ENCODE measurements around the gene SLC47A2. TPM values are rescaled to one million over a fixed set of nuclear protein-coding genes. Genes with fewer than 3 reads are reported as not detected.

SLC47A2 gene
- total RNA-seq, 1 experiment from 2014 or later, result not detected

GRCh38 chr17:19708431-19709175 is 7.8 kb downstream of the SLC47A2 start:
- intact Hi-C loops (cut with micrococcal nuclease; ENCODE audit: unreplicated experiment), result no loop called here
- POLR2A ChIA-PET, result no interaction called here

GRCh38 chr17:19707728-19708221 is 8.6 kb downstream of the SLC47A2 start:
- DNase-seq (ENCODE audit: low read depth, low spot score) (no peak), ATAC-seq (no peak)
- ChIA-PET CTCF (no interaction called here), POLR2A (no interaction called here)
- in situ Hi-C loops (cut with HindIII; ENCODE audit: low pct_unique_long_range_greater_than_20kb, low sequenced_read_pairs), result no loop called here
- TF ChIP-seq CTCF (IDR thresholded peaks at IDR 0.05) (no peak), POLR2AphosphoS5 (IDR thresholded peaks at IDR 0.05; ENCODE audit: low read depth, low read length) (no peak), REST (IDR thresholded peaks at IDR 0.05; ENCODE audit: insufficient read depth in 1 of 2, low read depth in 2 of 2, low read length in 1 of 2) (no peak), SIN3A (IDR thresholded peaks at IDR 0.05; ENCODE audit: borderline replicate concordance, insufficient read depth, low read depth, low read length) (no peak), TCF7L2 (IDR thresholded peaks at IDR 0.05; ENCODE audit: low read depth, low read length) (no peak)
- Histone ChIP-seq H3K27ac (ENCODE audit: low read length) (no peak overlapping the region), H3K36me3 (ENCODE audit: control insufficient read depth, insufficient read depth, low read length) (no peaks in the 10 kb centered on the region), H3K27me3 (ENCODE audit: control insufficient read depth, insufficient read depth, low read length) (no peaks in the 10 kb centered on the region), H3K4me1 (ENCODE audit: control insufficient read depth, insufficient read depth, low read length) (no peaks in the 10 kb centered on the region), H3K9me3 (ENCODE audit: control insufficient read depth, insufficient read depth, low read depth, low read length) (no peaks in the 10 kb centered on the region), H3K4me3 (ENCODE audit: low read depth in 2 of 2, low read length in 2 of 2) (no peak overlapping the region)
- no TSS peak for BruUV-seq (replicated peaks)
- intact Hi-C loops (cut with micrococcal nuclease; ENCODE audit: unreplicated experiment), result no loop called here

More at GRCh38 chr17:19708431-19709175, 7.8 kb downstream of the SLC47A2 start:
- H3K27ac ChIP-seq (ENCODE audit: low read length), result no peak overlapping the region
- no peak overlapping the region for H3K4me3 ChIP-seq (ENCODE audit: low read depth in 2 of 2, low read length in 2 of 2)
- ATAC-seq (no peak), DNase-seq (ENCODE audit: low read depth, low spot score) (no peak)
- in situ Hi-C loops (cut with HindIII; ENCODE audit: low pct_unique_long_range_greater_than_20kb, low sequenced_read_pairs), result no loop called here
- H3K36me3 ChIP-seq (ENCODE audit: control insufficient read depth, insufficient read depth, low read length), result no peaks in the 10 kb centered on the region
- CTCF ChIA-PET, result no interaction called here
- H3K27me3 ChIP-seq (ENCODE audit: control insufficient read depth, insufficient read depth, low read length), result no peaks in the 10 kb centered on the region
- no peaks in the 10 kb centered on the region for H3K4me1 ChIP-seq (ENCODE audit: control insufficient read depth, insufficient read depth, low read length)
- H3K9me3 ChIP-seq (ENCODE audit: control insufficient read depth, insufficient read depth, low read depth, low read length), result no peaks in the 10 kb centered on the region
- no TSS peak for BruUV-seq (replicated peaks)
- TF ChIP-seq POLR2AphosphoS5 (IDR thresholded peaks at IDR 0.05; ENCODE audit: low read depth, low read length), result no peak
- no peak for TF ChIP-seq SIN3A (IDR thresholded peaks at IDR 0.05; ENCODE audit: borderline replicate concordance, insufficient read depth, low read depth, low read length)
- TF ChIP-seq CTCF (IDR thresholded peaks at IDR 0.05), result no peak
- TF ChIP-seq TCF7L2 (IDR thresholded peaks at IDR 0.05; ENCODE audit: low read depth, low read length), result no peak
- TF ChIP-seq REST (IDR thresholded peaks at IDR 0.05; ENCODE audit: insufficient read depth in 1 of 2, low read depth in 2 of 2, low read length in 1 of 2), result no peak
